K562 (cell line): ENCODE data around the gene UBE2A. TPM values are rescaled to one million over a fixed set of nuclear protein-coding genes. Genes with fewer than 3 reads are reported as not detected.
A peak's percentile ranks its signal among the peaks of the same experiment; 100 is the strongest.

ENCODE experiments used
- ASH1L ChIP-seq: fragments of 450-650 bp; IDR thresholded peaks from 2 replicates; pipeline ENCODE4 v1.6.1; 2018; ENCODE audit warnings: borderline replicate concordance, mild to moderate bottlenecking, low read depth; ENCODE audit not compliant: partially characterized antibody
- CUX1 ChIP-seq: fragments of 200-800 bp; sonication (Bioruptor generic); IDR thresholded peaks from 2 replicates; pipeline ENCODE4 v1.6.1; 2016; ENCODE audit warnings: missing genetic modification characterization, missing compliant biosample characterization
- GTF2F1 ChIP-seq: IDR thresholded peaks from 2 replicates; pipeline ENCODE4 v1.6.1; 2011; ENCODE audit warnings: low read depth, low read length, improper control_type of control experiment
- MAFF ChIP-seq: IDR thresholded peaks from 2 replicates; pipeline ENCODE4 v1.6.1; 2012; ENCODE audit warnings: low read length, improper control_type of control experiment
- MITF ChIP-seq: IDR thresholded peaks from 2 replicates; pipeline ENCODE4 v1.6.1; 2014; ENCODE audit warnings: antibody characterized with exemption
- NR4A1 ChIP-seq, 2 experiments: fragments of 250-450 bp in 1 of 2; fragments of 450-650 bp in 1 of 2; sonication (Bioruptor Pico) in 1 of 2; IDR thresholded peaks; 2 replicates each; pipeline versions ENCODE4 v1.4.0 to v1.6.1; 2016 to 2020; ENCODE audit warnings: mild to moderate bottlenecking in 2 of 2, missing compliant biosample characterization in 1 of 2, missing genetic modification characterization in 1 of 2, moderate library complexity in 1 of 2
- PCBP1 ChIP-seq: fragments of 200-400 bp; formaldehyde crosslinking; IDR thresholded peaks from 2 replicates; pipeline ENCODE4 v1.6.1; 2018; ENCODE audit warnings: mild to moderate bottlenecking, low read depth, low read length; ENCODE audit not compliant: poor library complexity, severe bottlenecking
- RCOR1 ChIP-seq, 2 experiments: IDR thresholded peaks; 2 replicates each; pipeline ENCODE4 v1.6.1; 2012; ENCODE audit warnings: low read depth in 2 of 2, low read length in 2 of 2, borderline replicate concordance in 1 of 2, improper control_type of control experiment in 1 of 2
- SIX5 ChIP-seq, 2 experiments: IDR thresholded peaks; 2 replicates each; pipeline ENCODE4 v1.6.1; 2011; ENCODE audit warnings: low read length in 2 of 2, borderline replicate concordance in 1 of 2, low read depth in 1 of 2, mild to moderate bottlenecking in 1 of 2, moderate library complexity in 1 of 2; ENCODE audit not compliant: insufficient read depth in 1 of 2
- TSHZ1 ChIP-seq: fragments of 250-450 bp; sonication (Bioruptor Pico); IDR thresholded peaks from 2 replicates; pipeline ENCODE4 v1.4.0; 2020; ENCODE audit warnings: mild to moderate bottlenecking, moderate library complexity
- ZEB2 ChIP-seq: fragments of 450-650 bp; IDR thresholded peaks from 2 replicates; pipeline ENCODE4 v1.6.1; 2016
- ZNF316 ChIP-seq: fragments of 450-650 bp; IDR thresholded peaks from 2 replicates; pipeline ENCODE4 v1.6.1; 2016
- polyA plus RNA-seq, 8 experiments: library from polyadenylated mRNA; depleted of rRNA in 4 of 8; stranded (reverse) in 5 of 8; unstranded in 3 of 8; fragments of >200 nt; fragmentation: Nextera tagmentation in 2 of 8; fragmentation: Illumina TruSeq in 1 of 8; extraction: Ambion mirVana in 2 of 8; extraction: Trizol in 1 of 8; gene quantifications; 2 replicates each; pipeline versions ENCODE4 v1.2.1 to v1.2.3, GENCODE V29; 2011 to 2014; ENCODE audit warnings: inconsistent platforms in 1 of 8, missing spikeins in 1 of 8
- total RNA-seq, 7 experiments: library from RNA; depleted of rRNA in 6 of 7; stranded (reverse); fragments of >200 nt in 6 of 7; fragmentation: Illumina TruSeq in 2 of 7; extraction: Trizol in 2 of 7; gene quantifications; 2 replicates each; pipeline versions ENCODE4 v1.2.1 to v1.2.3, GENCODE V29; 2011 to 2021; ENCODE audit warnings: low replicate concordance in 1 of 7
- TF ChIP-seq, protein P1 (sequence below): fragments of 450-650 bp; IDR thresholded peaks from 2 replicates; pipeline ENCODE4 v1.6.1; 2018; ENCODE audit warnings: mild to moderate bottlenecking, low read depth; ENCODE audit not compliant: partially characterized antibody

The UBE2A gene
- total and polyA plus RNA-seq, 9 of the 15 experiments (the other 6 are each of a cell fraction or from before 2014, with no cell fraction given) = 21.6 to 87.6 (median 47.8) TPM

DNA sequence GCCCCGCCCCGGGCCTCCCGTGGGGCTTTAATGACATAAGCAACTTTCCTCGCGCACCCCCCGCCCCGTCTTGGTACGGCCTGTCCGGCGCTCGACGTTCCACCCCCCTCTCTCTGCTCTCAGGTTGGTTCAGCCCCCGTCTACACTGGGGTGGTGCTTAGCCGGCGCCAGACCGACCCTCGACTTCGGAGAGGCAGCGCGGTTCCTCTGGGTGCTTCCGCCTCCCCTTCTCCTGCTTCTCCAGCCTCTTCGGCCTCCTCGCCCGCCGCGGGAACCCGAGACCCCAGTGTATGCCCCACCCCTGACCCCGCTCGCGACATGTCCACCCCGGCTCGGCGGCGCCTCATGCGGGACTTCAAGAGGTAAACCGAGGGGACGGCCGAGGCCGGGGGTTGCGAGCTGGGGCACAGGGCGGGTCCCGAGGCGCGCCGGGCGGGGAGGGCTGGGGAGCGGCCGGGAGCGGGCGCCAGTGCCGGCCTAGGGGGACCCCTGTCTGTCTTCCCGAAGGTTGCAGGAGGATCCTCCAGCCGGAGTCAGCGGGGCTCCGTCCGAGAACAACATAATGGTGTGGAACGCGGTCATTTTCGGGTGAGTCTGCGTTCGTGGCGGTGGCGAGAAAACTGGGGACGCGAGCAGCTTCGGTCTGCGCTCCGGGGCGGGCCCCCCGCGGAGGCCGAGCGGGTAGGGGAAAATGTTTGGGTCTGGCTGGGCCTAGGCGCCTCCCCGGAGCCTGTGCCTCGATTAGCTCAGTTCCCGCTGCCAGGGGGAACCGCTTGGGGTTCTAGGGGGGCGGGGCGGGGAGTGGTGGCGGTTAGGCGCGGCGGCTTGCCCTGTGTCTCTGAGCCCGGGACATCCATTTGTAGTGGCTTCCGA lies at the start of gene UBE2A (continued):
- TF ChIP-seq CUX1 = no peak
- no peak for TF ChIP-seq ZEB2
- peak; percentile 28; the same call in 1 of the 2 replicates for TF ChIP-seq MAFF
- TF ChIP-seq ASH1L = no peak
- no peak for TF ChIP-seq NR4A1 (CRISPR knock-in tag; IDR thresholded peaks at IDR 0.05)
- no peak for TF ChIP-seq NR4A1 (tag; IDR thresholded peaks at IDR 0.05)
- 0 out of 2 replicates have a peak, but pooled peaks have one; percentile 23 for TF ChIP-seq MITF
- TF ChIP-seq RCOR1 (IDR thresholded peaks at IDR 0.05; ENCODE audit: borderline replicate concordance in 1 of 2, low read depth in 2 of 2, low read length in 2 of 2) = peak in 1 of 2 experiments; percentile 47; a peak in 1 of 4 replicates
- TF ChIP-seq SIX5 (IDR thresholded peaks at IDR 0.05; ENCODE audit: borderline replicate concordance in 1 of 2, insufficient read depth in 1 of 2, low read depth in 1 of 2, low read length in 2 of 2) = peak in 1 of 2 experiments; percentile 45; a peak in 1 of 4 replicates
- TF ChIP-seq, protein P1, sequence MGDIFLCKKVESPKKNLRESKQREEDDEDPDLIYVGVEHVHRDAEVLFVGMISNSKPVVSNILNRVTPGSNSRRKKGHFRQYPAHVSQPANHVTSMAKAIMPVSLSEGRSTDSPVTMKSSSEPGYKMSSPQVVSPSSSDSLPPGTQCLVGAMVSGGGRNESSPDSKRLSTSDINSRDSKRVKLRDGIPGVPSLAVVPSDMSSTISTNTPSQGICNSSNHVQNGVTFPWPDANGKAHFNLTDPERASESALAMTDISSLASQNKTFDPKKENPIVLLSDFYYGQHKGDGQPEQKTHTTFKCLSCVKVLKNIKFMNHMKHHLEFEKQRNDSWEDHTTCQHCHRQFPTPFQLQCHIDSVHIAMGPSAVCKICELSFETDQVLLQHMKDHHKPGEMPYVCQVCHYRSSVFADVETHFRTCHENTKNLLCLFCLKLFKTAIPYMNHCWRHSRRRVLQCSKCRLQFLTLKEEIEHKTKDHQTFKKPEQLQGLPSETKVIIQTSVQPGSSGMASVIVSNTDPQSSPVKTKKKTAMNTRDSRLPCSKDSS = no peak
- TF ChIP-seq PCBP1 = peak; percentile 47
- TF ChIP-seq TSHZ1 (CRISPR knock-in tag) = no peak
- peak; percentile 84 for TF ChIP-seq ZNF316
- TF ChIP-seq GTF2F1 = peak; percentile 70; the same call in 1 of the 2 replicates
